Fibroblast of villous mesenchyme (primary cell): ENCODE measurements around the gene KLRG1. TPM values are rescaled to one million over a fixed set of nuclear protein-coding genes. Genes with fewer than 3 reads are reported as not detected.

Experiments used
- DNase-seq: peaks from one replicate; pipeline ENCODE4 v3.0.0-alpha.2; 2010; ENCODE audit warnings: low read depth
- H3K4me3 ChIP-seq: 2 replicates; pipeline ENCODE4 v1.5.1; 2011; ENCODE audit warnings: low read depth, mild to moderate bottlenecking, low read length
- total RNA-seq: library from RNA; depleted of rRNA; stranded (reverse); fragments of >200 nt; gene quantifications from 2 replicates; pipeline ENCODE4 v1.2.3, GENCODE V29; 2012
- TF ChIP-seq, protein P1 (sequence below): IDR thresholded peaks from 2 replicates; pipeline ENCODE4 v1.5.1; 2012; ENCODE audit warnings: low read depth, mild to moderate bottlenecking, low read length; ENCODE audit not compliant: insufficient read depth

The KLRG1 gene
- total RNA-seq, 1 donor = 0.43 TPM

DNA sequence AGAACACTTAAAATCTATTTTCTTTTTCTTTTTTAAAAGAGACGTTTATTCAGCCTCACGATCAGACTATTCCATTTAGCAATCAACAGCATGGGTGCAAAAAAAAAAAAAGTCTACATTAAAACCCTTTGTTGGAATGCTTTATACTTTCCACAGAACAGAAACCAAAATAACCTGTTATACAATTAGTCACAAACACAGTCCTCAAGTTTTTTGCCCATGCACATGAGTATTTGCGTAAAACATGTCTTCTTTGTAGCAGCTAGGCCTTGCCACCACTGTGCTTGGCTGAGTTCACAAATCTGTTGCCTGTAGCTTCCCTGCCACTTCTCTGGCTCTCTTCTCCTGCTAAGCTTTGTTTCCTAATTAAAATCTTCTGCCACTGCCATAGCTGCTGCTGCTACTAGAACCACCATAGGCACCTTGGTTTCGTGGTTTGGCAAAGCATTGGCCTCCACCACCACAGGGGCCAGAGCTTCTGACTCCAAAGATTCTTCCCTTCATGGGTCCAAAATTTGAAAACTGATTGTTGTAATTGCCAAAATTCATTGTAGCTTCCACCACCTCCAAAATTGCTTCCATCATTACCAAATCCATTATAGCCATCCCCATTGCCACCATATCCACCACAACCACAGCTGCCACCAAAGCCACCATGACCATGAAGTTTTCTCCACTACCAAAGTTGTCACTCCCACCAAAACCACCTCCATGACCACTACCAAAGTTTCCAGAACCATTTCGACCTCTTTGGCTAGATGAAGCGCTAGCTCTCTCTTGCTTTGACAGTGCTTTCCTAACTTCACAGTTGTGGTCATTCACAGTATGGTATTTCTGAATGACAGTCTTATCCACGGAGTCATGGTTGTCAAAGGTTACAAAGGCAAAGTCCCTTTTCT is 38.1 kb downstream of the KLRG1 start:
- no peak for DNase-seq
- no peak overlapping the region for H3K4me3 ChIP-seq
- TF ChIP-seq, protein P1, sequence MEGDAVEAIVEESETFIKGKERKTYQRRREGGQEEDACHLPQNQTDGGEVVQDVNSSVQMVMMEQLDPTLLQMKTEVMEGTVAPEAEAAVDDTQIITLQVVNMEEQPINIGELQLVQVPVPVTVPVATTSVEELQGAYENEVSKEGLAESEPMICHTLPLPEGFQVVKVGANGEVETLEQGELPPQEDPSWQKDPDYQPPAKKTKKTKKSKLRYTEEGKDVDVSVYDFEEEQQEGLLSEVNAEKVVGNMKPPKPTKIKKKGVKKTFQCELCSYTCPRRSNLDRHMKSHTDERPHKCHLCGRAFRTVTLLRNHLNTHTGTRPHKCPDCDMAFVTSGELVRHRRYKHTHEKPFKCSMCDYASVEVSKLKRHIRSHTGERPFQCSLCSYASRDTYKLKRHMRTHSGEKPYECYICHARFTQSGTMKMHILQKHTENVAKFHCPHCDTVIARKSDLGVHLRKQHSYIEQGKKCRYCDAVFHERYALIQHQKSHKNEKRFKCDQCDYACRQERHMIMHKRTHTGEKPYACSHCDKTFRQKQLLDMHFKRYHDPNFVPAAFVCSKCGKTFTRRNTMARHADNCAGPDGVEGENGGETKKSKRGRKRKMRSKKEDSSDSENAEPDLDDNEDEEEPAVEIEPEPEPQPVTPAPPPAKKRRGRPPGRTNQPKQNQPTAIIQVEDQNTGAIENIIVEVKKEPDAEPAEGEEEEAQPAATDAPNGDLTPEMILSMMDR = no peak

DNA sequence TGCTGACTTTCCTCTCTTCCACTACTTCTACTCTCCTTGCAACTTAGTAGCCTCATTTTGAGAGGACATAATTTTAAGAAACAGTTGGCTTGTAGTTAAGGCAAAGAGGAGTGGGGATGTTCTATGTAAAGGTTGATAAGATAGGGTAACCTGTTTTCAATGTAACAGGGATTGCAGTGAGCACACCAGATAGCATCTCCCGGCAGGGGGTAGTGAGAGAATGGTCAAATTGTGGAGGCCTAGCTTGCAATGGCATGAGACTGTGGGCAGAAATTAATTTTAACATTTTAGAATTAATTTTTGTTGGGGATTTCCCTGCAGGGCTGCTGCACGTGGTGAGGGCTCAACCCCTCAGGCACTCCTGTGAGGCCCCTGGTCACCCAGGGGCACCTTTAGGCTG is 41.4 kb downstream of the KLRG1 start:
- TF ChIP-seq, protein P1 = no peak
- no peak overlapping the region for H3K4me3 ChIP-seq
- no peak for DNase-seq

- H3K4me3 ChIP-seq = no peak overlapping the region
- no peak for DNase-seq
- TF ChIP-seq, protein P1 = no peak
Observed at GRCh38 chr12:9032202-9032964, 43.0 kb downstream of the KLRG1 start.

- TF ChIP-seq, protein P1 = no peak
- H3K4me3 ChIP-seq = no peak overlapping the region
- no peak for DNase-seq
Observed at GRCh38 chr12:9033265-9033887, 44.0 kb downstream of the KLRG1 start.

DNA sequence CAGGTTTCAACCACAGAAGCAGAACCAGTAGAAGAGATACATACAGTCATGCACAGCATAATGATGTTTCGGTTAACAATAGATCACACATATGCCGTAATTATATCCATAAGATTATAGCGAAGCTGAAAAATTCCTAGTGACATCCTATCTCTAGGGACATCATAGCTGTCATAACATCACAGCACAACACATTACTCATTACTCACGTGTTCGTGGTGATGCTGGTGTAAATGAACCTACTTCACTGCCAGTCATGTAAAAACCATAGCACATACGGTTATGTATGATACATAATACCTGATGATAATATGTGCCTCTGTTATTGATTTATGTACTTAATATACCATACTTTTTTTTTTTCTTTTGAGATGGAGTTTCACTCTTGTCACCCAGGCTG is 44.7 kb downstream of the KLRG1 start:
- DNase-seq = no peak
- H3K4me3 ChIP-seq = no peak overlapping the region
- TF ChIP-seq, protein P1 = no peak

GRCh38 chr12:9036227-9036626 is 46.9 kb downstream of the KLRG1 start:
- TF ChIP-seq, protein P1 = no peak
- no peak overlapping the region for H3K4me3 ChIP-seq
- no peak for DNase-seq
